Measurements from ENCODE around the gene ZNF280D. TPM values are rescaled to one million over a fixed set of nuclear protein-coding genes. Genes with fewer than 3 reads are reported as not detected.

ZNF280D gene
- total RNA-seq, 2 donors from 2014 or later: 35.1 to 44.2 TPM

- H3K9me3 ChIP-seq: no peaks in the 10 kb centered on the region
- DNase-seq (ENCODE audit: low spot score): no peak
- no peak overlapping the region for H3K27ac ChIP-seq
- no peaks in the 10 kb centered on the region for H3K4me1 ChIP-seq (replicated peaks)
- H3K36me3 ChIP-seq: no peaks in the 10 kb centered on the region
- intact Hi-C loops (cut with DNase I): no loop called here
- TF ChIP-seq CTCF (IDR thresholded peaks at IDR 0.05) (no peak), POLR2A (IDR thresholded peaks at IDR 0.05) (no peak), POLR2AphosphoS5 (IDR thresholded peaks at IDR 0.05) (no peak)
- H3K27me3 ChIP-seq (replicated peaks; ENCODE audit: insufficient read depth): no peaks in the 10 kb centered on the region
- H3K4me3 ChIP-seq: no peak overlapping the region
Measured at GRCh38 chr15:56672721-56673120, 60.6 kb downstream of the ZNF280D start.

- no peak for TF ChIP-seq POLR2A (IDR thresholded peaks at IDR 0.05)
- no peak for TF ChIP-seq POLR2AphosphoS5 (IDR thresholded peaks at IDR 0.05)
- TF ChIP-seq CTCF (IDR thresholded peaks at IDR 0.05): no peak
- Histone ChIP-seq H3K27me3 (replicated peaks; ENCODE audit: insufficient read depth) (no peaks in the 10 kb centered on the region), H3K4me3 (no peak overlapping the region), H3K36me3 (peaks cover 0 to 7% of the 10 kb centered on the region in 2 donors), H3K9me3 (no peaks in the 10 kb centered on the region), H3K27ac (no peak overlapping the region), H3K4me1 (replicated peaks) (no peaks in the 10 kb centered on the region)
- WGBS: 87% methylated on average over 1 of the region's 1 CpG
- intact Hi-C loops (cut with DNase I): no loop called here
- no peak for DNase-seq (ENCODE audit: low spot score)
Measured at GRCh38 chr15:56667517-56667916, 65.8 kb downstream of the ZNF280D start.

GRCh38 chr15:56660943-56661342 lies 72.4 kb downstream of the ZNF280D start:
- Histone ChIP-seq H3K36me3 (peaks cover 0 to 3% of the 10 kb centered on the region in 2 donors), H3K27me3 (replicated peaks; ENCODE audit: insufficient read depth) (no peaks in the 10 kb centered on the region), H3K4me3 (no peak overlapping the region), H3K27ac (no peak overlapping the region), H3K4me1 (replicated peaks) (no peaks in the 10 kb centered on the region), H3K9me3 (no peaks in the 10 kb centered on the region)
- TF ChIP-seq POLR2AphosphoS5 (IDR thresholded peaks at IDR 0.05) (no peak), POLR2A (IDR thresholded peaks at IDR 0.05) (no peak), CTCF (IDR thresholded peaks at IDR 0.05) (no peak)
- DNase-seq (ENCODE audit: low spot score): no peak
- intact Hi-C loops (cut with DNase I): no loop called here

- intact Hi-C loops (cut with DNase I): no loop called here
- no peaks in the 10 kb centered on the region for H3K36me3 ChIP-seq
- TF ChIP-seq POLR2A (IDR thresholded peaks at IDR 0.05) (no peak), CTCF (IDR thresholded peaks at IDR 0.05) (no peak), POLR2AphosphoS5 (IDR thresholded peaks at IDR 0.05) (no peak)
- 70% methylated on average over 2 of the region's 2 CpGs for WGBS
- no peak overlapping the region for H3K4me3 ChIP-seq
- H3K27me3 ChIP-seq (replicated peaks; ENCODE audit: insufficient read depth): no peaks in the 10 kb centered on the region
- no peak for DNase-seq (ENCODE audit: low spot score)
- H3K9me3 ChIP-seq: no peaks in the 10 kb centered on the region
- no peak overlapping the region for H3K27ac ChIP-seq
- H3K4me1 ChIP-seq (replicated peaks): no peaks in the 10 kb centered on the region
Measured at GRCh38 chr15:56659197-56659596, 74.1 kb downstream of the ZNF280D start.

- WGBS: 88% methylated on average over 3 of the region's 3 CpGs
- Histone ChIP-seq H3K4me3 (no peak overlapping the region), H3K36me3 (peaks cover 0 to 4% of the 10 kb centered on the region in 2 donors), H3K9me3 (no peaks in the 10 kb centered on the region), H3K4me1 (replicated peaks) (no peaks in the 10 kb centered on the region), H3K27ac (no peak overlapping the region), H3K27me3 (replicated peaks; ENCODE audit: insufficient read depth) (no peaks in the 10 kb centered on the region)
- DNase-seq (ENCODE audit: low spot score): no peak
- TF ChIP-seq POLR2AphosphoS5 (IDR thresholded peaks at IDR 0.05) (no peak), POLR2A (IDR thresholded peaks at IDR 0.05) (no peak), CTCF (IDR thresholded peaks at IDR 0.05) (no peak)
- intact Hi-C loops (cut with DNase I): no loop called here
Measured at GRCh38 chr15:56654624-56655023, 78.7 kb downstream of the ZNF280D start.
